H9 (cell line): ENCODE measurements around the gene DIRAS2. TPM values are rescaled to one million over a fixed set of nuclear protein-coding genes. Genes with fewer than 3 reads are reported as not detected.

Experiments
- DNase-seq: peaks from one replicate; pipeline ENCODE4 v3.0.0-alpha.2; 2017
- H2AFZ ChIP-seq: one replicate; pipeline ENCODE4 v1.6.1; 2013; ENCODE audit warnings: mild to moderate bottlenecking, low read length, control low read depth, moderate library complexity
- H2AK5ac ChIP-seq: 2 replicates; pipeline ENCODE4 v1.6.1; 2013; ENCODE audit warnings: low read length, control low read depth, mixed read lengths; ENCODE audit not compliant: insufficient read length
- H2BK120ac ChIP-seq: one replicate; pipeline ENCODE4 v1.6.1; 2013; ENCODE audit warnings: low read depth, mild to moderate bottlenecking, low read length, control low read depth, inconsistent platforms; ENCODE audit not compliant: poor library complexity, severe bottlenecking
- H2BK12ac ChIP-seq: 2 replicates; pipeline ENCODE4 v1.6.1; 2013; ENCODE audit warnings: low read length, control low read depth, mixed read lengths, low read depth; ENCODE audit not compliant: insufficient read length
- H2BK15ac ChIP-seq: 2 replicates; pipeline ENCODE4 v1.6.1; 2013; ENCODE audit warnings: low read depth, low read length, control low read depth
- H2BK20ac ChIP-seq: one replicate; pipeline ENCODE4 v1.6.1; 2013; ENCODE audit warnings: low read depth, mild to moderate bottlenecking, low read length, control low read depth, inconsistent platforms; ENCODE audit not compliant: poor library complexity, severe bottlenecking
- H2BK5ac ChIP-seq: 2 replicates; pipeline ENCODE4 v1.6.1; 2013; ENCODE audit warnings: low read length, control low read depth, mixed read lengths; ENCODE audit not compliant: insufficient read length
- H3K14ac ChIP-seq: 2 replicates; pipeline ENCODE4 v1.6.1; 2013; ENCODE audit warnings: low read length, control low read depth; ENCODE audit not compliant: insufficient read depth
- H3K18ac ChIP-seq: 2 replicates; pipeline ENCODE4 v1.6.1; 2013; ENCODE audit warnings: low read depth, mild to moderate bottlenecking, mixed read lengths, low read length, control low read depth; ENCODE audit not compliant: insufficient read length
- H3K23ac ChIP-seq: 2 replicates; pipeline ENCODE4 v1.6.1; 2013; ENCODE audit warnings: low read length, control low read depth, mixed read lengths, low read depth; ENCODE audit not compliant: insufficient read length
- H3K23me2 ChIP-seq: 2 replicates; pipeline ENCODE4 v1.6.1; 2013; ENCODE audit warnings: low read depth, mild to moderate bottlenecking, mixed read lengths, low read length, control low read depth; ENCODE audit not compliant: insufficient read length, poor library complexity, severe bottlenecking
- H3K27ac ChIP-seq: 2 replicates; pipeline ENCODE4 v1.5.1; 2013; ENCODE audit warnings: low read length, control low read depth, mixed read lengths, low read depth; ENCODE audit not compliant: insufficient read length
- H3K27me3 ChIP-seq: 2 replicates; pipeline ENCODE4 v1.6.1; 2013; ENCODE audit warnings: low read length, control low read depth, inconsistent platforms; ENCODE audit not compliant: insufficient read depth
- H3K4ac ChIP-seq: 2 replicates; pipeline ENCODE4 v1.6.1; 2013; ENCODE audit warnings: low read depth, mild to moderate bottlenecking, control low read depth, inconsistent platforms, low read length, moderate library complexity
- H3K4me1 ChIP-seq: 2 replicates; pipeline ENCODE4 v1.6.1; 2013; ENCODE audit warnings: low read length, control low read depth, inconsistent platforms; ENCODE audit not compliant: insufficient read depth
- H3K4me2 ChIP-seq: 2 replicates; pipeline ENCODE4 v1.6.1; 2013; ENCODE audit warnings: low read length, control low read depth, mixed read lengths; ENCODE audit not compliant: insufficient read length, insufficient read depth
- H3K56ac ChIP-seq: 2 replicates; pipeline ENCODE4 v1.6.1; 2013; ENCODE audit warnings: low read depth, mild to moderate bottlenecking, mixed read lengths, low read length, control low read depth; ENCODE audit not compliant: insufficient read length
- H3K79me1 ChIP-seq: 2 replicates; pipeline ENCODE4 v1.6.1; 2013; ENCODE audit warnings: low read depth, mild to moderate bottlenecking, moderate library complexity, low read length, control low read depth, inconsistent platforms; ENCODE audit not compliant: insufficient read depth, poor library complexity, severe bottlenecking
- H3K79me2 ChIP-seq: 2 replicates; pipeline ENCODE4 v1.6.1; 2013; ENCODE audit warnings: low read length, control low read depth, inconsistent platforms; ENCODE audit not compliant: insufficient read depth
- H3K9ac ChIP-seq: 2 replicates; pipeline ENCODE4 v1.6.1; 2013; ENCODE audit warnings: low read length, control low read depth, mixed read lengths; ENCODE audit not compliant: insufficient read length; ENCODE audit errors: extremely low read depth
- H3K9me3 ChIP-seq: one replicate; pipeline ENCODE4 v1.6.1; 2013; ENCODE audit warnings: low read depth, low read length, inconsistent platforms; ENCODE audit not compliant: control insufficient read depth
- H3T11ph ChIP-seq: one replicate; pipeline ENCODE4 v1.6.1; 2013; ENCODE audit warnings: mild to moderate bottlenecking, low read length, control low read depth, inconsistent platforms
- H4K20me1 ChIP-seq: one replicate; pipeline ENCODE4 v1.6.1; 2013; ENCODE audit not compliant: control insufficient read depth, insufficient read length, insufficient read depth
- H4K5ac ChIP-seq: 2 replicates; pipeline ENCODE4 v1.6.1; 2013; ENCODE audit warnings: low read depth, mild to moderate bottlenecking, mixed read lengths, low read length, control low read depth; ENCODE audit not compliant: insufficient read length
- H4K8ac ChIP-seq: replicated peaks from 2 replicates; pipeline ENCODE4 v1.6.1; 2013; ENCODE audit warnings: low read length, control low read depth, mixed read lengths, low read depth; ENCODE audit not compliant: insufficient read length
- H4K91ac ChIP-seq: 2 replicates; pipeline ENCODE4 v1.6.1; 2013; ENCODE audit warnings: low read depth, mild to moderate bottlenecking, moderate library complexity, mixed read lengths, low read length, control low read depth; ENCODE audit not compliant: insufficient read length
- H3K27ac Mint-ChIP-seq, 3 experiments: 2 replicates in 2 of 3; 3 replicates in 1 of 3; pipeline ENCODE4 v1.8.0; 2020 to 2021; ENCODE audit warnings: mixed read lengths in 3 of 3, mild to moderate bottlenecking in 1 of 3, moderate library complexity in 1 of 3
- H3K27me3 Mint-ChIP-seq: 2 replicates; pipeline ENCODE4 v1.8.0; 2021; ENCODE audit warnings: low read depth, mild to moderate bottlenecking, moderate library complexity, mixed read lengths
- H3K36me3 Mint-ChIP-seq, 3 experiments: 2 replicates in 2 of 3; 3 replicates in 1 of 3; pipeline ENCODE4 v1.8.0; 2020 to 2021; ENCODE audit warnings: low read depth in 3 of 3, mixed read lengths in 3 of 3; ENCODE audit not compliant: insufficient read depth in 1 of 3
- H3K4me1 Mint-ChIP-seq, 2 experiments: 2 replicates each; pipeline ENCODE4 v1.8.0; 2020; ENCODE audit warnings: mixed read lengths in 2 of 2
- H3K4me3 Mint-ChIP-seq, 2 experiments: 2 replicates in 1 of 2; 3 replicates in 1 of 2; pipeline ENCODE4 v1.8.0; 2020 to 2021; ENCODE audit warnings: mild to moderate bottlenecking in 2 of 2, mixed read lengths in 2 of 2, moderate library complexity in 1 of 2
- H3K9me3 Mint-ChIP-seq, 2 experiments: 2 replicates in 1 of 2; 3 replicates in 1 of 2; pipeline ENCODE4 v1.8.0; 2020; ENCODE audit warnings: mild to moderate bottlenecking in 2 of 2, mixed read lengths in 2 of 2, moderate library complexity in 1 of 2
- CTCF ChIP-seq: fragments of 200-600 bp; sonication (generic); conservative IDR thresholded peaks from 3 replicates; pipeline ENCODE4 v1.8.0; 2021; ENCODE audit warnings: antibody characterized with exemption, mild to moderate bottlenecking
- WGBS: extraction: QIAGEN DNeasy Blood & Tissue Kit; methylation state at CpG from one replicate; pipeline ENCODE4 v1.1.7; 2013; ENCODE audit warnings: missing lambda C conversion rate, low lambda C conversion rate, mixed read lengths; ENCODE audit not compliant: insufficient read length; ENCODE audit errors: extremely low coverage; 5-methylcytosine and 5-hydroxymethylcytosine counted together
- total RNA-seq: library from RNA; stranded (reverse); gene quantifications from 2 replicates; pipeline ENCODE4 v1.2.1, GENCODE V29; 2021

DIRAS2 gene
- total RNA-seq, 1 experiment from 2014 or later: not detected

GRCh38 chr9:90659650-90660364, 17.2 kb upstream of the DIRAS2 start:
- no peak overlapping the region for H3K4me3 Mint-ChIP-seq
- H2AK5ac ChIP-seq: no peak overlapping the region

More at GRCh38 chr9:90659650-90660364, 17.2 kb upstream of the DIRAS2 start:
- DNase-seq: no peak
- Mint-ChIP-seq H3K27me3 (no peaks in the 10 kb centered on the region; the same call in none of the 2 replicates), H3K9me3 (no peaks in the 10 kb centered on the region), H3K4me1 (no peaks in the 10 kb centered on the region; a peak in 1 of 4 replicates), H3K27ac (peak overlapping the region in 1 of 3 experiments; percentile 15; a peak in 1 of 7 replicates), H3K36me3 (no peaks in the 10 kb centered on the region; a peak in 1 of 7 replicates)
- H3K23ac ChIP-seq: no peak overlapping the region
- no peaks in the 10 kb centered on the region for H3K4me1 ChIP-seq
- no peak overlapping the region for H3K27ac ChIP-seq
- no peak overlapping the region for H2BK5ac ChIP-seq
- H3K79me2 ChIP-seq: no peaks in the 10 kb centered on the region
- TF ChIP-seq CTCF: no peak
- H2BK120ac ChIP-seq: no peak overlapping the region
- no peak overlapping the region for H4K91ac ChIP-seq
- H4K8ac ChIP-seq: no peak overlapping the region
- H3K18ac ChIP-seq: no peak overlapping the region
- no peak overlapping the region for H3T11ph ChIP-seq
- H3K23me2 ChIP-seq: no peaks in the 10 kb centered on the region
- H2AFZ ChIP-seq: no peak overlapping the region
- H3K9me3 ChIP-seq: no peaks in the 10 kb centered on the region
- no peak overlapping the region for H3K14ac ChIP-seq
- H3K27me3 ChIP-seq: no peaks in the 10 kb centered on the region
- H2BK20ac ChIP-seq: no peak overlapping the region
- no peaks in the 10 kb centered on the region for H4K20me1 ChIP-seq
- no peak overlapping the region for H2BK15ac ChIP-seq
- WGBS: no CpG with 5 or more reads among the region's 3 CpGs
- H3K56ac ChIP-seq: no peak overlapping the region
- no peak overlapping the region for H2BK12ac ChIP-seq
- H3K4ac ChIP-seq: no peak overlapping the region
- H3K4me2 ChIP-seq: no peak overlapping the region
- H3K79me1 ChIP-seq: no peaks in the 10 kb centered on the region
- H3K9ac ChIP-seq: no peak overlapping the region
- no peak overlapping the region for H4K5ac ChIP-seq
